NB4 (cell line): ENCODE data around the gene GPR83.
"Not testable (repeated sequence)": the region's sequence is repeated elsewhere in the genome, so short reads cannot be mapped to it uniquely, and the experiment has no call there.

Experiments used
- DNase-seq: peaks from one replicate; pipeline ENCODE4 v3.0.0; 2010; ENCODE audit warnings: low read depth
- H3K4me3 ChIP-seq: one replicate; pipeline ENCODE4 v1.5.1; 2011; ENCODE audit warnings: mild to moderate bottlenecking, low read depth, low read length, moderate library complexity
- CTCF ChIP-seq: IDR thresholded peaks from one replicate; pipeline ENCODE4 v1.5.1; 2012; ENCODE audit warnings: low read depth, low read length
- MYC ChIP-seq: IDR thresholded peaks from 2 replicates; pipeline ENCODE4 v1.6.1; 2011; ENCODE audit warnings: low read depth, low read length
- POLR2A ChIP-seq: IDR thresholded peaks from 2 replicates; pipeline ENCODE4 v1.6.1; 2011; ENCODE audit warnings: mild to moderate bottlenecking; ENCODE audit not compliant: insufficient read length; ENCODE audit errors: extremely low read depth
- TF ChIP-seq, protein P1 (sequence below): IDR thresholded peaks from 2 replicates; pipeline ENCODE4 v1.6.1; 2011; ENCODE audit warnings: low read depth, low read length

The GPR83 gene

GRCh38 chr11:94398101-94398500, 3.1 kb downstream of the GPR83 start:
- TF ChIP-seq, protein P1, sequence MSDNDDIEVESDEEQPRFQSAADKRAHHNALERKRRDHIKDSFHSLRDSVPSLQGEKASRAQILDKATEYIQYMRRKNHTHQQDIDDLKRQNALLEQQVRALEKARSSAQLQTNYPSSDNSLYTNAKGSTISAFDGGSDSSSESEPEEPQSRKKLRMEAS = no peak
- TF ChIP-seq CTCF (no peak), MYC (no peak), POLR2A (no peak)
- H3K4me3 ChIP-seq = no peak overlapping the region
- no peak for DNase-seq

DNA sequence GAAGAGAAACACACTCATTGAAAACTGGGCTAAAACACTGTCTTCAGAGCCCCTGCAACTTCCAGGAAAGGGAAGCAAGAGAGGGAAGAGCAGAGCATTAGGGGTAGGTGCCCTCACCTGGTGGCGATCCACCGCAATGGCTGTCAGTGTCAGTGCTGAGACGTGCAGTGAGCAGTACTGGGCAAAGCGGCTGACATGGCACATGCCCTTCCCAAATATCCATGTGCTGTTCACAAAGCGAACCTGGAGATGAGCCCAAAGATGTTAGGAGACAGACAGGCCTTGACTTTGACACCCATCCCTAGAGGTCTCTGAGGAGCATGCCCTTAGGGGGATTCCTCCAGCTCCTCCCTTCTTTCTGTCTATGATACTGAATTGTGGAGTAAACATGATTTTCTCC, 4.9 kb downstream of the GPR83 start:
- TF ChIP-seq CTCF = no peak
- no peak for DNase-seq

GRCh38 chr11:94391937-94392336, 9.3 kb downstream of the GPR83 start:
- DNase-seq, H3K4me3 ChIP-seq: not testable (repeated sequence)

More for the DNA sequence above, 4.9 kb downstream of the GPR83 start:
- H3K4me3 ChIP-seq = no peak overlapping the region

- no peak overlapping the region for H3K4me3 ChIP-seq
- TF ChIP-seq MYC (no peak), CTCF (no peak), POLR2A (no peak)
- TF ChIP-seq, protein P1 = no peak
- DNase-seq = no peak
Observed at GRCh38 chr11:94379613-94380012, 21.6 kb downstream of the GPR83 start.

GRCh38 chr11:94376841-94377240, 24.4 kb downstream of the GPR83 start:
- no peak for DNase-seq
- TF ChIP-seq MYC (no peak), POLR2A (no peak), CTCF (no peak)
- TF ChIP-seq, protein P1 = no peak
- no peak overlapping the region for H3K4me3 ChIP-seq

DNA sequence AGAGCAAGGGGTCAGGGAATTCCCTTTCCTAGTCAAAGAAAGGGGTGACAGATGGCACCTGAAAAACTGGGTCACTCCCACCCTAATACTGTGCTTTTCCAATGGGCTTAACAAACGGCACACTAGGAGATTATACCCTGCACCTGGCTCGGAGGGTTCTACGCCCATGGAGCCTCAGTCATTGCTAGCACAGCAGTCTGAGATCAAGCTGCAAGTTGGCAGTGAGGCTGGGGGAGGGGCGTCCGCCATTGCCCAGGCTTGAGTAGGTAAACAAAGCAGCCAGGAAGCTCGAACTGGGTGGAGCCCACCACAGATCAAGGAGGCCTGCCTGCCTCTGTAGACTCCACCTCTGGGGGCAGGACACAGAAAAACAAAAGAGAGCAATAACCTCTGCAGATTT, 30.6 kb downstream of the GPR83 start:
- not testable (repeated sequence) for DNase-seq, H3K4me3 ChIP-seq

GRCh38 chr11:94350850-94351563, 50.2 kb downstream of the GPR83 start:
- not testable (repeated sequence) for H3K4me3 ChIP-seq, DNase-seq

- not testable (repeated sequence) for H3K4me3 ChIP-seq
Observed at GRCh38 chr11:94346311-94346710, 54.9 kb downstream of the GPR83 start.

More at GRCh38 chr11:94346311-94346710, 54.9 kb downstream of the GPR83 start:
- DNase-seq = not testable (repeated sequence)
